Endothelial cell of umbilical vein (primary cell): ENCODE data around the gene TPM1.

Source experiments
- CTCF ChIP-seq, 2 donors: IDR thresholded peaks; 1 replicate in 1 of 2; 2 replicates in 1 of 2; pipeline ENCODE4 v1.5.1; 2011; ENCODE audit warnings: low read length in 2 of 2, mild to moderate bottlenecking in 2 of 2, moderate library complexity in 2 of 2, control low read depth in 1 of 2, inconsistent platforms in 1 of 2, low read depth in 1 of 2; ENCODE audit not compliant: insufficient read depth in 1 of 2; ENCODE audit errors: extremely low read depth in 1 of 2
- EZH2 ChIP-seq: IDR thresholded peaks from 2 replicates; pipeline ENCODE4 v1.6.1; 2012; ENCODE audit warnings: borderline replicate concordance, low read depth, mild to moderate bottlenecking, moderate library complexity, low read length, inconsistent platforms; ENCODE audit not compliant: severe bottlenecking
- GATA2 ChIP-seq: IDR thresholded peaks from 2 replicates; pipeline ENCODE4 v1.7.0; 2011; ENCODE audit warnings: low read depth, mild to moderate bottlenecking, moderate library complexity, mixed read lengths, low read length; ENCODE audit not compliant: insufficient read length, insufficient read depth
- JUN ChIP-seq: IDR thresholded peaks from 2 replicates; pipeline ENCODE4 v1.6.1; 2011; ENCODE audit warnings: borderline replicate concordance, low read depth; ENCODE audit not compliant: insufficient read length, insufficient read depth
- MAX ChIP-seq: IDR thresholded peaks from 2 replicates; pipeline ENCODE4 v1.6.1; 2011; ENCODE audit not compliant: insufficient read depth, insufficient read length
- POLR2A ChIP-seq: IDR thresholded peaks from 2 replicates; pipeline ENCODE4 v1.6.1; 2012; ENCODE audit warnings: low read depth, mild to moderate bottlenecking, control low read depth, low read length
- POLR2AphosphoS5 ChIP-seq: IDR thresholded peaks from 2 replicates; pipeline ENCODE4 v1.6.1; 2012; ENCODE audit warnings: low read depth, mild to moderate bottlenecking, control low read depth, low read length, moderate library complexity; ENCODE audit not compliant: insufficient read depth

- TF ChIP-seq CTCF (IDR thresholded peaks at IDR 0.05; ENCODE audit: extremely low read depth in 1 of 2, insufficient read depth in 1 of 2, low read depth in 1 of 2, low read length in 2 of 2) (no peak), EZH2 (no peak), POLR2AphosphoS5 (no peak), POLR2A (peak; percentile 56), GATA2 (peak; percentile 59), JUN (no peak), MAX (no peak)
These were observed 10.6 kb downstream of the TPM1 start for GRCh38 chr15:63052961-63053698.
